HG02571 (cell line): ENCODE data around the gene METTL16.

Source experiments
- ATAC-seq: cut with Tn5 transposase; IDR thresholded peaks from one replicate; pipeline ENCODE4 v1.9.1; 2021; ENCODE audit warnings: mild to moderate bottlenecking, moderate library complexity; ENCODE audit not compliant: unreplicated experiment

The METTL16 gene

DNA sequence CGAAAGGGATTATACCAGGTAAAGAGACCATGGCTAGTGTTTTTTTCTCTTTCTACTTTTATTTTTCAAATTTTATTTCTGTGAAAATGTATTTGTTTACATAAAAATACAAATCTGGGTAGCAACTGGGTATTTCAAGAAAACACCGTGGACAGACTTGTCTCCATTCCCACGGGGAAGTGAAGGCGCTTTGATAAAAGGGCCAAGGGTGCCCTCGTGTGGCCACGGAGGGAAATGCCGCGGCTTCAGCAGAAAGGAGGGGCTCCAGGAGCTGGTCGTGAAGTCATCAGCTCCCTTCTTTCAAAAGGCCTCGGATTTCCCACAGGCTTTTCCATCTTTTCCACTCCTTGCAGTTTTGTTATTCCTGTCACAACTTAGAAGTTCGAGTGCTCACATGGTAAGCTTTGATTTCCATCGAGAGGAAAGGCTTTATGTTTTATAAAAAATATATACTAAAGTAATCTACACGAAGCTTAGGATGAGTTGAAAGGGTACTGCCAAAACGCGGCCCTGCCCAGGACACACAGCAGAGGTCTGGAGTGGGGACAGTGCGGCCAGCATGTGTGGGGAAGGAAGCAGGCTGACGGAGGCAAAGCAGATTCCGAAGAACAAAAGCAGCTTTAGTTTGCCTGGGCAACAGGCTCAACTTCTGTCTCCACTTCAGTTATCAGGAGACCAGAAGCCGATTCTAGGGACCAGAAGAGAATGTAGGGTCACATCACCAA, 95.5 kb downstream of the METTL16 start:
- no peak for ATAC-seq

DNA sequence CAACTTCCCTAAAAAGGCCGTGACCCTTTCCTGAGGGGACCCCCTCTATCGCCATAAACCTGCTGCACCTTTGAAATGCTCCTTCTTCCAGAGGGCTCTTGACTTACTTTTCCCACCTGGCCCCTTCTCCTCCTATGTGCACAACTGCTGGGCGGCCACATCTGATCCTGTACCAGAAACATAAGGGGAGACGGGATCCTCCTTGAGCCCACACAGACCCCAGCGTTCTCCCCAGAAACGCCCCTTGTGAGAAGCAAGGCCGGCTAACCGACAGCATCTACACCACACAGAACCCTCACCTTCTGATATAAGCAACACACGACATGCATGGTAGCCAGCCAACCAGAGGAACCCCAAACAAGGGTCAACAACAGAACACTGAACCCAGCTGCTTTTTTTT, 96.6 kb downstream of the METTL16 start:
- no peak for ATAC-seq

DNA sequence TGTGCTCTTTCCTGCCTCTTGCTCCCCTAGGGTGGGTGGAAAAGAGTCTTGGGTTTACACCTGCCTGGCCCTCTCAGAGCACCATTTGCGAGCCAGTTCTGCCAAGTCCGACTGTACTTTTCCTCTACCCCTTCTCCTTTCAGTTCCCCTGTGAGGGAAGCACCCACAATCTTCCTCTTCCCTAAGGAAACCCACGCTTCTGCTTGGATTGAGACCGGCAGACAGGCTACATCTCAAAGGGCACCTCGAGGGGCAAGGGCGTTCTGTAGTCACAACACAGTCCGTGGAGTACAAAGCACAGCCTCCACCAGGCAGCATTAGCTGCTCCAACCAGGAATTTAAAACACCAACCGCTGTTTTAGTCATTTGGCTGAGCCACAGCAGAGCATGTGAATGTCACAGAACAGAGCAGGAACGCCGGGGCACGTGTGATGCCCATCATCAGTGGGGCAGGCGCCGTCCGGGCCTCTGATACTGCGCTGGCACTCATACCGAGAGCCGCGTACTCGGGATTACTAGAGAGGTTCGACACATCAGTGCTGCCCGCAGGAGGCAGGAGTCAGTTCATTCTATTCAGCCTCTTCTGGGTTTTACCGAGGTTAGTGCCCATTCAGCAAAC, 97.1 kb downstream of the METTL16 start:
- ATAC-seq, result no peak

DNA sequence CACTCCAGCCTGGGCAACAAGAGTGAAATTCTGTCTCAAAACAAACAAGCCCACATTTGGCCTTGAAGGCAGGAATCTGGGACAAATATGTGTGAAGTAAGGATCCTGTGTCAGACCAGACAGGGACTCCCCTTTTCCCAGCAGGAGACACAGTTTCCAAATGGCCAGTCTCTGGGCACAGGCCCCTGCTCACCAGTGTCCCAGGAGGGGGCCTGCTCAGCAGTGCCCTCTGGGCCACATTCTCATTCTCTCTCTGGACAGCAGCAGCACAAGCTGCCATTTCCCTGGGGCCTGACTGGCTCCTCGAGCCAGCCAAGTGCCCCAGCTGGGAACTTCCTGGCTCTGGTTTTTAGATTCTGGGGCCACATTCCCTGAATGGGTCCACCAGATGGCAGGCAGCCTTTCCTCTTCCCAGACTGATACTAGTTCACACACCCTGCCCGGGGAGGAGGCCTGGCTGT, 99.1 kb downstream of the METTL16 start:
- no peak for ATAC-seq

DNA sequence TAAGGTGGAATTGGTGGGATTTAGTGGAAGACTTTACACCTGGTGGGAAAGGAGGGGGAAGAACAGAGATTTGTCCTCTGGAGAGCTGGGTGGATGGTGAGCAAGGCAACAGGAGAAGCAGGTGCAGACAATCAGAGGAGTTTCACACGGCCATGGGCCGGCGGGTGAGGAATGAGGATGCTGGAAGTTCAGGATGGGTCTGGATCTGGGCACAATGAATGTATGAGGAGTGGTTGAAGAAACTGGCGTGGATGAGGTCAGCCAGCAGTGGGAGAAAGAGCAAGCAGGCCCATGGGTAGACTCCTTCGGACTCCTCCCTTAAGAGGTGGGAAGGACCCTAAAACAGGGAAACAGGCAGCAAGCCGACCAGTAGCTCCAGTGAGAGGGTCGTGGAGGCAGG, 100.7 kb downstream of the METTL16 start:
- ATAC-seq, result no peak

DNA sequence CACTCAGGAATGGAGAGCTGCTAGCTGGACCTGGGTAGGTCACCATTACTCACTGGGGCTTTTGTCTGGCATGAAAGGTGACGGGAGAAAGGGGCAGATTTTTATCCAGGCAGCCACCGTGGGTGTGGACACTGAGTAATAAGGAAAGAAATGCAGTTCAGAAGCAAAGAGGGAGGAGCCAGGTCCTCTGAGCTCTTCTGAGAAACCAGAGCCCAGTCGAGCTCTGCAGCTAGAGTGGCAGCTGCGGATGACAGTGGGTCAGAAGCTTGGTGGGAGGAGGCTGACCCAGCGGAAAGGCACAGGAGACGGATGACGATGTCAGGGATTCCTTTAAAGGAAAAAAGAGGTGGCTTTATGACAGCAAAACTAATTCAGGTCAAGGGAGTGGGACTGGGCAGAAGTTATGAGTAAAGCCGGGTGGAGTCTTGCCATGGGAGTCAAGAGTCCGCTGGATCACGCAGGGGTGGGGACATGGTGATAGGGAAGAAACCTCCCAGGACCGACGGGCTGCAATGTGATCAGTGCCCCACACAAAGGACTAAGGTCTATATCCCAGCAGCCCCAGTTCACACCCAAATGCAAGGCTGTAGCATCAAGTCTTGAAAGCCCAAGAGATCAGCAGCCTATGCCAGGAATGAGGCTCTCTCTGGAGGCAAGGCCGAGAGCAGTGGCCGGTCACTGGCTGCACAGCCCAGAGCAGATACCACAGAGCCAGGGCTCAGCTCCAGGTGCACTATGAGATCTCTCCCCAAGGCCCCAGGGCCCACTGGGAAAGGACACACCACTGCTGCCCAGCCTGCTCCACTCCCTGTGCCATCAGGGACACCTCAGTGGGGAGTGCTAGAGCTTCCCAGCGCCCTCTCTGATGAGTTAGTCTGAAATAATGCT, 104.5 kb downstream of the METTL16 start:
- no peak for ATAC-seq

DNA sequence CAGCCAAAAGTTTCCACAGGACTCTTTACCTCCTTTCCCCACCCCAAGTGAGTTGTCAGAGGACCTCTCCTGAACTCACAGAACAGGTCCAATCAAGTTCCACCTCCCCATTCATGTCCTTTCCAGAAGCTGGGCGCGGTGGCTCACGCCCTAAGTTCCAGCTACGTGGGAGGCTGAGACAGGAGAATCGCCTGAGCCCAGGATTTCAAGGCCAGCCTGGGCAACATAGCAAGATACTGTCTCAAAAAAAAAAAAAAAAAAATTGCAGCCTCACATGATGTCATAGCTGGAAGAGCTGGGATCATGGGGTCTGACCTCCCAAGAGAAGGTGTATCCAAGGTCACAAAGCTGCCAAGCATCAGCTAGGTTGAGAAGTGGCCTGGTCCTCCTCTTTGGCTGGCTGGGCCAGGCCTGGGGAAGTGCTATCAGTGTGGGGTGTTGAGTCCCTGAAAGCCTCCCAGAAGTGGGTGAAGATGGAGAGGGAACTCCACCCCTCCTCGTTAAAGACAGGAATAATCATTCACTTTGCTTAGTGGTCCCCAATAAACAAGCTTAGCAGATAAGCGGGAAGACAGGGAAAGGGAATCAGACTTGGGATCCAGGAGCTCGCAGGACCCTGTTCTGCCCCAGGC, 105.3 kb downstream of the METTL16 start:
- no peak for ATAC-seq

DNA sequence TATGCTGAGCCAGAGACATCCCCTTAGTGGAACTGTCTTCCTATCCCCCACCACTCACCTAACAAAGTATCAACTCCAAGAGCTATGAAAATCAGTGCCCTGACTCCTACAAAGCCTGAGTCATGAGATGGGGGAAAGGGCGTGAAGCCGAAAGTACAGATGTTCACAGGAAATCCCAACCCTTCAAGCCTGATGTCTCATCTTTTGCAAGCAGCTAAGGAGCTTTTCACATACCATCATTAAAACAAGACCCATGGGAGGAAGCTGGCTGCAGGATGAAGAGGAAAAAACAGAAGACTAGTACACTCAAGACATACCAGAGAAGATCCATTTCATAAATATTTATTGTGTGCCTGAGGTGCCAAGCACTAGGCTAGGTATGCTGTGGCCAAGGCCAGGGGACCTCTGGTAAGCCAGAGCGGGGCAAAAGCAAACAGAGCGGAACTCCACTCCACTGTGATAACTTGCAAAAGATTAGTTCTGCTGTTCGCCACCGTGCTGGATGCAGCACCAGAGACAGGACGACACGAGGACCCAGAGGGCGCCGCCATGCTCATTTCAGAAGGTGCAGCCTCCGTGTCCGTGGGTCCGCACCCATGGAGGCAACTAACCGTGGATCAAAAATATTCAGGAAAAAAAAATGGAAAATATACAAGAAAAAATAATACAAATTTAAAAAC, 106.3 kb downstream of the METTL16 start:
- ATAC-seq, result no peak

DNA sequence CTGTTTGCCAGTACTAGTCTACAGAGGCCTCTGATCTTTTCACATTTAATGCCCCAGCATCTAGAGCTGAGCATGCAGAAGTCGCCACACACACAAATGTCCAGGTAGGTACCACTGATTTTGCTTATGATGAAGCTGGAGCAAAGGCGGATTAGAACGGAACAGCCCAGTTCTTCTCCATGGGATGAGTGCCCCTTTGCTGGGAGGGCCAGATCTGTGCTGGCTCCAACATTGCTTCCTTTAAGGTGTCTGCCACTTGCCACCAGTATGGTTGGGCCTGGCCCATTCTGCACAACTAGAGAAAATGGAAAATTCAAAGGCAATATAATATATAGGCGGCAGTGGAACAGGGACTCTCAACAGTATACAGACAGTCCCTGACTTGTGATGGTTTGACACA, 108.6 kb downstream of the METTL16 start:
- no peak for ATAC-seq

DNA sequence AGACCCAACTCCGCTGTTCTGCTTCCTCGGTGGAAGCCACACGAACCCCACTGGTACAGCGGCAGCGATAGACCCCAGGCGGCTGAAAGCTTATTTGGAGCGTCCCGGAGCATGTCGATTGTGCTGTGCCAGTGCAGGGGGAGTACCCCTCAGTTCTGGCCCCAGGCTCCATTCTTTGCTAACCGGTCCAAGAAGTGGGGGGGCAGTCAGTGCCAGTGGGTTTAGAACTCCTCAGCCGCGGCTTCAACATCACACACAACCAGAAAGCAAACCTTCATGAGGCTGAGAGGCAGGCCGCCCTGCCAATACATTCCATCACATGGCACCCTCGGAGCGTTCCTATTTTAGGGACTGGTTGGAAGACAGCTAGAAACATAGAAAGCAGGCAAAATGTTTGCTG, 109.1 kb downstream of the METTL16 start:
- ATAC-seq, result no peak

DNA sequence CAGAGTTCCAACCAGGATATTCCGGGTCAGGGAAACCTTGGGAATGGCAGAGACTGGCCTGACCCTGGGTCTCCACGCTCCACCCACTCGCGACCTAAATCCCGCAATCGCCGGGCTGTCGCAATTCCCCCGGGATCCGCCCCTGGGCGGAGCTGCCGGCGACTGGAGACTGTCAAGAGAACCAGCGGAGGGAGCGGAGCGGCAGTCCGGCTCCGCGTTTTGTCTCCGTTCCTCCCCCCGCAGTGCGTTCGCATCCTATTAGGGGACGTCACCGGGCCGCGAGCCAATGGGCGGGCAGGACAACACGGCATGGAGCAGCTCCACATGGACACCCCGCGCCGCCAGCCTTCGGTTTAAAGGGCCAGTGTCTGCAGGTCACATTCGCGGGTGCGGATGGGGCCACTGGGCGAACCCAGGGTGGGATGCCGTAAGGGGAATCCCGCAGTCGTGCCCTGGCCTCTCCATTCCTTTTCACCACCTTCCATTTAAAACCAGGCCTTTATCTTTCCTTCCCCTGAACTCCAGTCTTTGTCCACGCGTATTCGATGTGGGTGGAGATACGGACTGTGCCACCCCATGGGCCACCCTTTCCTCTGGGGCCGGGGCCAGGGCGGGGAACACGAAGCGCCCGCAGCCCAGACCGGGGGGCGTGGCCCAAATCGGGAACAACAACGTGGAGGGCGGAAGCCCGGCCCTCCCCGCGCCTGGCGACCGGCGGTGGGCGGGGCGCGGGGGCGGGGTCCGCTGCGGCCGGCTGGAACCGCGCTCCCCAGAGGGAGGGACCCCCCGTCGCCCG, 110.1 kb downstream of the METTL16 start:
- ATAC-seq, result peak; percentile 44

DNA sequence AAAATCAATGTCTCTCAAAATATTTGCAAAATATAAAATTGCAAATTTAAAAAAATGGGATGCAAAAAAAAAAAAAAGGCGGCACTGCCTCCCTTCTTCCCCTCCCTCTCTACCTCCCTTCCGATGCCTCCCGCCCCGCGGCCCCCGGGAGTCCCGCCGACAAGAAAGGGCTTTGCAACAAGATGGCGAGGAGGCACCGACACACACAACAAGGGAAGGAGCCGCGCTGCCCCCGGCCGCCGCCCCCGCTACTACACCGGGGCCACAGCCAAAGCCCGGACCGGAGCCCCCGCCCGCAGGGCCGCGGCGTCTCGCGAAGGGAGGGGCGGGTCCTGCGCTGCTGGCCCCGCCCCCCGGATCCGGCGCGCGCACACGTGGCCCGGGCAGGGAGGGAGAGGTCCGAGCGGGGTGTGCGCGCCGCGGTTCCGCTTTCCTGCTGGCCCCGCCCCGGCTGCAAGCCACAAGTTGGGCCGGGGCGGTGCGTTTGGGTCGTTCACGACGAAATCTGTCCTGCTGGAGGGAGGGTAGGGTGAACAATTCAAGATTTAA, 110.7 kb downstream of the METTL16 start, which contains the start of gene MNT:
Gene MNT, minus strand, starts transcription at position 184 of the 549 bp plus-strand sequence. CDS start 348 bp downstream, outside the sequence.
- peak; percentile 29 for ATAC-seq

DNA sequence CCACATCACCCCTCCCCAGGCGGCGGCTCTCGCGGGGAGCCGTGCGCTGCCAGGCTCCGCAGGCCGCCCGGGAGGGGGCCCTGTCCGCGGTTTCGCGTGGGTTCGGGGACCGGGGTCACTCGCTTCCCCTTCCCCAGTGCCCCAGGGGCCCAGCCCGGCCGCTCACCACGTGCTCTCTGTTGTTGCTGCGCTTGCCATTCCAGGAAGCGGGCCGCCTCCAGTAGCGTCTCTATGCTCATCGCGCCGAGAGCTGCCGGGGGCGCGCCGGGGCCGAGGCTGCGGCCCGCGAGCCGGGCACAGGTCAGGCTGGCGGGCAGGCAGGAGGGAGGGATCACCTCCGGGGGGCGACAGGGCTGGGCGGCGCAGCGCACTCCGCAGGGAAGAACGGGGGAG, 111.2 kb downstream of the METTL16 start:
- no peak for ATAC-seq

DNA sequence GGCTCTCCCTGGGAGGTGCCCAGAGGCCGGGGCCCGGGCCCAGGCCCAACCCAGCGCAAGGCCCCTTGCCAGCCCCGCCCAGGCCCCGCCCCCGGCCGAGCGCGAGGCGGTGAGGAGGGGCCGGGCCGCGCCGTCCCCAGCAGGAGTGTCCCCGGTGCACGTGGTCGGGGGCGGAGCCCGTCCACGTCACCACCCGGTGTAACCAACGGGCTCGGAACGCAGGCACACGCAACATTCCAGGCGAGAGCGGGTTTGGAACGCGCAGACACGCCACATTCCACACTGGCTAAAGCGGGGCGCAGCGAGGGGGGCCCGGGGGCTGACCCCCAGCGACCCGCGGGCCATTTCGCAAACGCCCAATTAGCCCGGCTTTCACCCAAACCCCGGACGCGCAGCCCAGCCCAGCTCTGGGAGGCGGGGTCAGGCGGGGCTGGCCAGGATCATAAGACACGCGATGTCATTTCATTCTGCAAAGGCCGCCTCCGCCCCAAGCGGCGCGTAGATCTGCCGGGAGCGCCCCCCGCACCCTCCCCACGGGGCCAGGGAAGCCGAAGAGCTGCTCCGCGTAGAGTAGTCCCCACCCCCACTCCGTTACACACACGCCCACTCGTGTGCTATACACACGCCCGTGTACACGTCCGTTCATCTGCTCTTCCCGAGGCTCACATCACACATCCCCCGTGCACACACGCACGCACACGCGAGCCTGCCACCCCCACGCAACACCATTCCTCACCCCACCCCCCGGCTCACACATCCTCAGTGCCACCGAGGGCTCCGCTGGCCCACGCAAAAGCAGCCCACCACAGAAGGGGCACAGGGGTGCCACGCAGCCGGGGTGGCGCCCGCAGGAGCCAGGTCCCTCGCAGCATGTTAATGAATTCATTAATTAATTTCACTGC, 111.9 kb downstream of the METTL16 start:
- peak; percentile 30 for ATAC-seq

DNA sequence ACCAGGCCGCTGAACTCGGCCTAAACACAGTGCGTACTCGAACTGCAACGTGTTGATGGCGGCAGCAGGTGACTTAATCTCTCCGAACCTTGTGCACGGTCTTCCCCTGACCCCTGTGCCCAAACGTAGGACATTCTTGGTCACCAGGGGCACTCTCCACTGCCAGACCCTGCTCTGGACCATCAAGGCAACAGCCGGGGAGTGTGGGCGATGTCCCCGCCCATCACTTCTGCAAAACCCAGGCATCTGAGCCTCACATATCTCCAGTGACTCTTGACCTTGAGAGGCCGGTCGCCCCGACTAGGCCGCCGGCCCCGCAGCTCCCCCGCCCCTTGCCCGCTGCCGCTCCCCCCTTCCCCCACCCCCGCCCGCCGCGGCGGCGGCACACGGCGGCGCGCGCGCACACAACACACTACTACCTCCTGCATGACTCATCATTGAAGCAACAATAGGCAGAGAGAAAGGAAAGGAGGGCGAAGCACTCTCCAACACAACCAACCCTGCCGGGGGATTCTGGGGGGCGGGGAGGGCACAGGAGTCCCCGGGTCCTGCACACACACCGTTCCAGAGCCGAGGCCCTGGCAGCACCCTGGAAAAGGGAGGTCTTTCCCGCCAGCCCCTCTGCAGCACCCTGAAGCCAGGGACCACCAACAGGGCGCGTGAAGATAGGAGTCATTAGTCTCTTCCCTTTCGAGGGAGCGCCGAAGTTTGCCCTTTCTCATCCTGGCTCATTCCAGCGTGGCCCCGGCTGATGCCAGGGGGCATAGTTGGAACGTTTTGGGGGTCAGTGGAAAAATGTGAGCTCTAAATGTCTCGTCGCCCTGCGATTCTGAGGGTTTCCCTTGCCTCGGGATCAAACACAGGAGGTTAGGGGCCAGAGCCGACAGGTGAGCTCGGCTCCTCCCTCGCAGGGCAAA, 112.8 kb downstream of the METTL16 start:
- no peak for ATAC-seq

DNA sequence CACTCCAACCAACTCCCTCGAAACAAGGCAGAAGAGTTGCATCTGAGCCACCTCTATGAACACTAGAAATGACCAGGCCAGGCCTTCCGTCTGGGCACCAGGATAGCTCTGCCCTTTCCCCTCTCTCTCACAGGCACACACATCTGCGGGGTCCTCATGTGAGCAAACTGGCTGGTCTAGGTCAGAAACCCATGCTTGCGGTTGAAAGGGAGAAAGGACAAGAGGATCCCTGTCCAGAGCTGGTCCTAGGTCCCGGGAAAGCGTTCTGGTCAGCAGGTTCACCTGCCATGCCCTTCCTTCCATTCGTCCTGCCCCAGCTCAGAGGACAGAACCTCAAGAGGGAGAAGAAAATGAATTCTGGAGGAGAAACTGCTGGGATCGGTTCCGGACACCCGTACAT, 113.5 kb downstream of the METTL16 start:
- no peak for ATAC-seq
